ENCODE data around the gene PIK3CD. TPM values are rescaled to one million over a fixed set of nuclear protein-coding genes. Genes with fewer than 3 reads are reported as not detected.
"Not testable (repeated sequence)": the region's sequence is repeated elsewhere in the genome, so short reads cannot be mapped to it uniquely, and the experiment has no call there.

The PIK3CD gene
- total RNA-seq, 1 experiment from 2014 or later: 43.5 TPM

DNA sequence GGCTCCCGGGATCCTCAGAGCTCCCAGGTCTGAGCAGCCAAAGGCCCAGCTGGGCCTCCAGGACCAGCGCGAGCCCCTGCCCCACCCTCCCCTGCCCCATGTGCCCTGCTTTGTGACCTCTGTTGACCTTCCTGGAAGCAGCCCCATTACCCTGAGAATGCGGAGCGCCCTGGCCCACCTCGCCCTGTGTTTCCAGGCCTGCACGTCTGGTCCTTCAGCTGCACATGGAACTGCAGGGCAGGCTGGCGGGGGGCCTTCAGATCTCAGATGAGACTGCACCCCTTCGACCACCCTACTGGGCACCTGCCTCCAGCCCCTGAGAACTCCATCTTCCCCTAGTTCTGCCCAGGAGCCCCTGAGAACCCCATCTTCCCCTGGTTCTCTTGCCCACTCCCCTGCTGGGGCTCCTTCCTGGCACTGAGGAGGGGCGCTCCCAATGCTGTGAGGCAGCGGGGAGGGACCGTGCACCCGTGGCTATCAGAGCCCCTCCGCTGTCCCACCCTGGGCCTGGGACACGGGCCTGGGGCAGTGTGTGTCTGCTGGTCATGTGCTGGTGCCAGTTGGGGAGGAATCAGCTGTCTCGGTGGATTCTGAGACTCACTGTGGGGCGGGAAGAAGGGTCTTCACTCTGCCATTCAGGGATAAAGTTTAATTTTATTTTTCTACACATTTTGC is 37.8 kb upstream of the PIK3CD start:
- Histone ChIP-seq H3K27me3 (ENCODE audit: low read length) (no peaks in the 10 kb centered on the region), H3K9ac (ENCODE audit: low read length) (no peak overlapping the region), H4K20me1 (ENCODE audit: insufficient read depth, low read depth, low read length) (no peaks in the 10 kb centered on the region; the same call in 1 of the 2 replicates), H2AFZ (ENCODE audit: low read length) (no peak overlapping the region), H3K36me3 (ENCODE audit: insufficient read depth, low read length) (no peaks in the 10 kb centered on the region), H3K9me2 (replicated peaks; ENCODE audit: insufficient read depth, low read length) (no peaks in the 10 kb centered on the region), H3K4me2 (ENCODE audit: low read depth, low read length, poor library complexity, severe bottlenecking) (no peak overlapping the region), H3K79me2 (ENCODE audit: low read length) (no peaks in the 10 kb centered on the region), H3K9me3 (ENCODE audit: low read length) (no peaks in the 10 kb centered on the region), H3K27ac (ENCODE audit: low read length) (no peak overlapping the region), H3K4me1 (ENCODE audit: low read length) (no peaks in the 10 kb centered on the region), H3K4me3 (ENCODE audit: low read length) (no peak overlapping the region)
- DNase-seq: no peak

DNA sequence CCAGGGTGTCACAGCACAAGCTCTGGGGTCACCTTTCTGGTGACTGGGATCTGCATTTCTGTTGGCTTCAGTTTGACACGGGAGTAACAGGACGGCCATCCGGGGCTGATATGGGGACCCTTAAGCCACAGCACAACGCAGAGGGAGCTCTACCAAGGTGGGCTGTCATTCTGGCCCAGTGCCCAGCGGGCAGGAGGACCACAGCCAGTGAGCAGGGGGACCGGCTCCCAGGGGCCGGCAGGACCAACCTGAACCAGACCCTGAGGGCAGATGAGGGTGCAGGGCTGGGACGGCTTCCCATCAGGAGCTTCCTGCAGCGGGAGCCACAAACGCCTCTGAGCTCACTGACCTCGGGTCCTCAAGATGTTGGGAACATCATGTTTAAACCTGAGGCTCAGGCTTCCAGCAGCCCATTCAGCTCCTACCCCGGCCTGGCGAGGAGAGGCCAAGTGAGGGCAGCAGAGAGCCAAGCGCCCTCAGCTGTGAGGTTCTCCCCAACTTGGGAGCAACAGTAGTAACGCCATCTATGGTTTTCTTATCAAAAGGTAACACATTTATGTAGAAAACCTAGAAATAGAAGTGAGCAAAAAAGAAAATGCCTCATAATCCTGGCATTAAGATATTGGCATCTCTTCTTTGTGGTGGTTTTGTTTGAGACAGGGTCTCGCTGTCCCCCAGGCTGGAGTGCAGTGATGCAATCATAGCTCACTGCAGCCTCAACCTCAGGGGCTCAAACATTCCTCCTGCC is 36.0 kb upstream of the PIK3CD start:
- Histone ChIP-seq H3K36me3 (ENCODE audit: insufficient read depth, low read length) (no peaks in the 10 kb centered on the region), H3K4me1 (ENCODE audit: low read length) (no peaks in the 10 kb centered on the region), H2AFZ (ENCODE audit: low read length) (no peak overlapping the region), H3K79me2 (ENCODE audit: low read length) (no peaks in the 10 kb centered on the region), H3K27ac (ENCODE audit: low read length) (no peak overlapping the region), H3K9ac (ENCODE audit: low read length) (no peak overlapping the region), H3K4me2 (ENCODE audit: low read depth, low read length, poor library complexity, severe bottlenecking) (no peak overlapping the region), H3K27me3 (ENCODE audit: low read length) (no peaks in the 10 kb centered on the region), H4K20me1 (ENCODE audit: insufficient read depth, low read depth, low read length) (no peaks in the 10 kb centered on the region; the same call in 1 of the 2 replicates), H3K9me3 (ENCODE audit: low read length) (no peaks in the 10 kb centered on the region), H3K9me2 (replicated peaks; ENCODE audit: insufficient read depth, low read length) (no peaks in the 10 kb centered on the region), H3K4me3 (ENCODE audit: low read length) (no peak overlapping the region)
- peak; percentile 81 for DNase-seq

DNA sequence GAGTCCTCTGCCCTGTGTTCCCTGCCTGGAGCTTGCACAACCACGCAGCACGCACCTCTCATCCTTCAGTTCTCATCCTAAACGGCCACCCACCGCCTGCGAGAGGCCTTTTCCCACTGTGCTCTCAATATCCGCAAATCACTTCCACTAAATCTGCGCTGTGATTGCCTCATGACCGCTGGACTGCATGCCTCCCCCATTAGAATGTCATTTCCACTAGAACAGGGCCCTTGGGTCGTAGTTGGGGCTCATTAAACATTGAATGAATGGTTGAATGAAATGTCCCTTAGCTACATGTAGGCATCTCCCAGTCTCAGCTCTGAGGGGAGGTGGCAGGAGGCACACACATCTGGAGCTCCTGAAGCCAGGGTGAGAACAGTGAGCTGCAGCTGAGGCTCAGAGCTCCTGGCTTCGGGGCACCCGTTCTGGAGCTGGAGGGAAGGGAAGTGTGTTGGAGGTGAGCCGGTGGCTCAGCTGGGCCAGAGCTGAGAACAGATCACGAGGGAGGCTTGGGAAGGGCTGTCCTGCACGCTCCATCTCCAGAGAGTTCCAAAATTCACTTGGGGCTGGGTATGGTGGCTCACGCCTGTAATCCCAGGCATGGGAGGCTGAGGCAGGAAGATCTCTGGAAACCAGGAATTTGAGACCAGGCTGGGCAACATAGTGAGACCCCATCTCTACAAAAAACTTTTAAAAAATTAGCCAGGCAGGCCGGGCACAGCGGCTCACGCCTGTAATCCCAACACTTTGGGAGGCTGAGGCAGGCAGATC is 32.4 kb upstream of the PIK3CD start:
- no peak overlapping the region for H2AFZ ChIP-seq (ENCODE audit: low read length)
- H3K27ac ChIP-seq (ENCODE audit: low read length): no peak overlapping the region
- H3K9ac ChIP-seq (ENCODE audit: low read length): no peak overlapping the region
- H3K9me2 ChIP-seq (replicated peaks; ENCODE audit: insufficient read depth, low read length): no peaks in the 10 kb centered on the region
- DNase-seq: no peak
- H3K27me3 ChIP-seq (ENCODE audit: low read length): no peaks in the 10 kb centered on the region
- H3K79me2 ChIP-seq (ENCODE audit: low read length): no peaks in the 10 kb centered on the region
- H3K4me2 ChIP-seq (ENCODE audit: low read depth, low read length, poor library complexity, severe bottlenecking): no peak overlapping the region
- no peaks in the 10 kb centered on the region; the same call in 1 of the 2 replicates for H4K20me1 ChIP-seq (ENCODE audit: insufficient read depth, low read depth, low read length)
- H3K4me1 ChIP-seq (ENCODE audit: low read length): no peaks in the 10 kb centered on the region
- H3K4me3 ChIP-seq (ENCODE audit: low read length): no peak overlapping the region
- no peaks in the 10 kb centered on the region for H3K9me3 ChIP-seq (ENCODE audit: low read length)
- no peaks in the 10 kb centered on the region for H3K36me3 ChIP-seq (ENCODE audit: insufficient read depth, low read length)

DNA sequence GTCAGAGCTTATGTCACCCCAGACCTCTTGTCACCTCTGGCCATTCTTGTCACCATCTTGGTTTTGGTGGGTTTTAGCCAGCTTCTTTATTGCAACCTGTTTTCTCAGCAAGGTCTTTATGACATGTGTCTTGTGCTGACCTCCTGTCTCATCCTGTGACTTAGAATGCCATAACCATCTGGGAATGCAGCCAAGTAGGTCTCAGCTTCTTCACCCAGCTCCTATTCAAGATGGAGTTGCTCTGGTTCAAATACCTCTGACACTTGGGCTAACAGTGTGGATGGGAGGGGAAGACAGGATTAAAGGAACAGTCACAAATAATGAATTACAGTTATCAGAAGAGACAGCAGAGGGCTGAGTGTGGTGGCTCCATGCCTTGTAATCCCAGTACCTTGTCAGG is 30.5 kb upstream of the PIK3CD start:
- no peaks in the 10 kb centered on the region for H3K9me2 ChIP-seq (replicated peaks; ENCODE audit: insufficient read depth, low read length)
- no peaks in the 10 kb centered on the region for H3K79me2 ChIP-seq (ENCODE audit: low read length)
- no peak overlapping the region for H2AFZ ChIP-seq (ENCODE audit: low read length)
- no peak overlapping the region for H3K9ac ChIP-seq (ENCODE audit: low read length)
- DNase-seq: no peak
- H3K9me3 ChIP-seq (ENCODE audit: low read length): no peaks in the 10 kb centered on the region
- no peaks in the 10 kb centered on the region for H3K27me3 ChIP-seq (ENCODE audit: low read length)
- no peak overlapping the region for H3K4me3 ChIP-seq (ENCODE audit: low read length)
- no peaks in the 10 kb centered on the region; the same call in 1 of the 2 replicates for H4K20me1 ChIP-seq (ENCODE audit: insufficient read depth, low read depth, low read length)
- H3K36me3 ChIP-seq (ENCODE audit: insufficient read depth, low read length): no peaks in the 10 kb centered on the region
- no peak overlapping the region for H3K27ac ChIP-seq (ENCODE audit: low read length)
- peaks cover 2% of the 10 kb centered on the region for H3K4me1 ChIP-seq (ENCODE audit: low read length)
- H3K4me2 ChIP-seq (ENCODE audit: low read depth, low read length, poor library complexity, severe bottlenecking): no peak overlapping the region

DNA sequence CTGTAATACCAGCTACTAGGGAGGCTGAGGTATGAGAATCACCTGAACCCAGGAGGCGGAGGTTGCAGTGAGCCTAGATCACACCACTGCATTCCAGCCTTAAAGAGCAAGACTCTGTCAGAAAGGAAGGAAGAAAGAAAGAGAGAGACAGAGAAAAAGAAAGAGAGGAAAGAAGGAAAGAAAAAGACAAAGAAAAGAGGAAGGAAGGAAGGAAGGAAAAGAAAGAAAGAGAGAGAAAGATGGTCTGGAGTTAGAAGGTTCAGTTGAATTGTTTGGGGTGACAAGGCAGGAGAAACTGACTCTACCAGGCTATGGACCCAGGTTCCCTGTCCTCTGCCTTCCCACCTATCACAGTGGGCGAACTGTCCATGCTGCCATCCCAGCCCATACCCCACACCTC is 27.4 kb upstream of the PIK3CD start:
- H3K9me2 ChIP-seq (replicated peaks; ENCODE audit: insufficient read depth, low read length): no peaks in the 10 kb centered on the region
- H3K36me3 ChIP-seq (ENCODE audit: insufficient read depth, low read length): no peaks in the 10 kb centered on the region
- H3K79me2 ChIP-seq (ENCODE audit: low read length): no peaks in the 10 kb centered on the region
- H3K9ac ChIP-seq (ENCODE audit: low read length): no peak overlapping the region
- H3K4me1 ChIP-seq (ENCODE audit: low read length): peaks cover 24% of the 10 kb centered on the region
- no peaks in the 10 kb centered on the region for H3K9me3 ChIP-seq (ENCODE audit: low read length)
- H3K27me3 ChIP-seq (ENCODE audit: low read length): no peaks in the 10 kb centered on the region
- H3K4me3 ChIP-seq (ENCODE audit: low read length): no peak overlapping the region
- no peak overlapping the region for H3K27ac ChIP-seq (ENCODE audit: low read length)
- no peak overlapping the region for H2AFZ ChIP-seq (ENCODE audit: low read length)
- DNase-seq: no peak
- H4K20me1 ChIP-seq (ENCODE audit: insufficient read depth, low read depth, low read length): no peaks in the 10 kb centered on the region
- H3K4me2 ChIP-seq (ENCODE audit: low read depth, low read length, poor library complexity, severe bottlenecking): no peak overlapping the region

DNA sequence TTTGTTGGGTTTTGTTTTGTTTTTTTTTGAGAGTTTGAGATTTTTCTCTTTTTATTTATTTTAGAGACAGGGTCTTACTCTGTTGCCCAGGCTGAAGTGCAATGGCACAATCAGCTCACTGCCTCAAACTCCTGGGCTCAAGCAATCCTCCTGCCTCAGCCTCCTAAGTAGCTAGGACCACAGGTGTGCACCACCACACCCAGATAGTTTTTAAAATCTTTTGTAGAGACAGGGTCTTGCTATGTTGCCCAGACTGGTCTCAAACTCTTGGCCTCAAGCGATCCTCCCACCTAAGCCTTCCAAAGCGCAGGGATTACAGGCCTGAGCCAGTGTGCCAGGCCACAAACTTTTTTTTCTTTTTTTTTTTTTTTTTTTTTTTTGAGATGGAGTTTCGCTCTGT is 26.5 kb upstream of the PIK3CD start:
- H3K9me2 ChIP-seq (replicated peaks; ENCODE audit: insufficient read depth, low read length); H3K9me3 ChIP-seq (ENCODE audit: low read length); H3K79me2 ChIP-seq (ENCODE audit: low read length); H3K27me3 ChIP-seq (ENCODE audit: low read length); H3K4me3 ChIP-seq (ENCODE audit: low read length); H4K20me1 ChIP-seq (ENCODE audit: insufficient read depth, low read depth, low read length); H3K36me3 ChIP-seq (ENCODE audit: insufficient read depth, low read length); H3K27ac ChIP-seq (ENCODE audit: low read length); H3K9ac ChIP-seq (ENCODE audit: low read length); H3K4me2 ChIP-seq (ENCODE audit: low read depth, low read length, poor library complexity, severe bottlenecking); H2AFZ ChIP-seq (ENCODE audit: low read length); DNase-seq: not testable (repeated sequence)
- H3K4me1 ChIP-seq (ENCODE audit: low read length): peaks cover 32% of the 10 kb centered on the region

DNA sequence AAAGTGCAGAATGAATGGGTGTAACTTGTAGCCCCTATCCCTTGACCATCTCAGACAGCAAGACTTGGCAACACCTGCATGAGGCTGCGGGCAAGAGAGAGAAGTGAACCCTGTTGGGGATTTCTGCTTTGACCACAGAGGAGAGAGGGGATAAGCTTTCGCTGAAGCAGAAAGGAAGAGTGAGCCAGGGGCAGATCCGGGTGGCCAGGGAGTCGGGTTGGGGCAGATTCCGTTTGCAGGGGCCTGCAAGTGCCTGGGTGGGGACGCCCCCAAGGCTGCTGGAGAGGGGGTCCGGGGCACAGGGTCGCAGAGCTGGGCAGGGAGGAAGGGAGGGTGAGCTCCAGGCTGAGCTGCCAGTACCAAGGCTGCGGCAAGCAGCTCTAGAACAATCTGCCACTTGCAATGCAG is 25.3 kb upstream of the PIK3CD start:
- H2AFZ ChIP-seq (ENCODE audit: low read length): no peak overlapping the region
- DNase-seq: no peak
- H3K27ac ChIP-seq (ENCODE audit: low read length): no peak overlapping the region
- H3K9me3 ChIP-seq (ENCODE audit: low read length): no peaks in the 10 kb centered on the region
- H3K9me2 ChIP-seq (replicated peaks; ENCODE audit: insufficient read depth, low read length): no peaks in the 10 kb centered on the region
- H3K4me3 ChIP-seq (ENCODE audit: low read length): peak overlapping the region; percentile 71; the same call in 1 of the 2 replicates
- H4K20me1 ChIP-seq (ENCODE audit: insufficient read depth, low read depth, low read length): no peaks in the 10 kb centered on the region
- H3K36me3 ChIP-seq (ENCODE audit: insufficient read depth, low read length): no peaks in the 10 kb centered on the region
- no peaks in the 10 kb centered on the region for H3K79me2 ChIP-seq (ENCODE audit: low read length)
- H3K4me2 ChIP-seq (ENCODE audit: low read depth, low read length, poor library complexity, severe bottlenecking): peak overlapping the region; percentile 81
- H3K27me3 ChIP-seq (ENCODE audit: low read length): no peaks in the 10 kb centered on the region
- H3K9ac ChIP-seq (ENCODE audit: low read length): peak overlapping the region; percentile 69
- peaks cover 36% of the 10 kb centered on the region for H3K4me1 ChIP-seq (ENCODE audit: low read length)

All from Karpas-422 (cell line).